Fibroblast of the aortic adventitia (primary cell): Measurements from ENCODE around the gene EFNA4. TPM values are rescaled to one million over a fixed set of nuclear protein-coding genes. Genes with fewer than 3 reads are reported as not detected.

Experiments used
- DNase-seq: peaks from one replicate; pipeline ENCODE4 v3.0.0-alpha.2; 2010; ENCODE audit warnings: low read depth
- H3K4me3 ChIP-seq: 2 replicates; pipeline ENCODE4 v1.5.1; 2011; ENCODE audit warnings: low read depth, mild to moderate bottlenecking, control low read depth, low read length, moderate library complexity
- total RNA-seq: library from RNA; depleted of rRNA; stranded (reverse); fragments of >200 nt; gene quantifications from 2 replicates; pipeline ENCODE4 v1.2.3, GENCODE V29; 2012; ENCODE audit warnings: low replicate concordance
- TF ChIP-seq, protein P1 (sequence below): IDR thresholded peaks from 2 replicates; pipeline ENCODE4 v1.5.1; 2011; ENCODE audit warnings: mild to moderate bottlenecking, low read length, control low read depth, inconsistent platforms; ENCODE audit not compliant: insufficient read depth

EFNA4 gene
- total RNA-seq, 1 donor: 2.4 TPM

DNA sequence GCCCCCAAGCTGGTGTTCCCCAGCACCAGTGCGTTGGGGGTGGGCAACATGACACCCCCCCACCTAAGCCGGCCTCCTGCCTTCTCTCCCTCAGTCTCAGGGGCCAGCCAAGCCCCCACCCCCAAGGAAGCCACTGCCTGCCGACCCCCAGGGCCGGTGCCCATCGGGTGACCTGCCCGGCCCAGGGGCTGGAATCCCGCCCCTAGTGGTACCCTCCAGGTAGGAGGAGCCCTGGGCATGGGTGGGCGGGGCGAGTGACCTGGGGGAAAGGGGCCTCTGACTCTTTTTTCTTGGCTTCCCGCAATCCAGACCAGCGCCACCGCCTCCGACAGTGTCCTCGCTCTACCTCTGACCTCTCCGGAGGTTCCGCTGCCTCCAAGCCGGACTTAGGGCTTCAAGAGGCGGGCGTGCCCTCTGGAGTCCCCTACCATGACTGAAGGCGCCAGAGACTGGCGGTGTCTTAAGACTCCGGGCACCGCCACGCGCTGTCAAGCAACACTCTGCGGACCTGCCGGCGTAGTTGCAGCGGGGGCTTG, 1.3 kb upstream of the EFNA4 start:
- no peak for DNase-seq
- TF ChIP-seq, protein P1, sequence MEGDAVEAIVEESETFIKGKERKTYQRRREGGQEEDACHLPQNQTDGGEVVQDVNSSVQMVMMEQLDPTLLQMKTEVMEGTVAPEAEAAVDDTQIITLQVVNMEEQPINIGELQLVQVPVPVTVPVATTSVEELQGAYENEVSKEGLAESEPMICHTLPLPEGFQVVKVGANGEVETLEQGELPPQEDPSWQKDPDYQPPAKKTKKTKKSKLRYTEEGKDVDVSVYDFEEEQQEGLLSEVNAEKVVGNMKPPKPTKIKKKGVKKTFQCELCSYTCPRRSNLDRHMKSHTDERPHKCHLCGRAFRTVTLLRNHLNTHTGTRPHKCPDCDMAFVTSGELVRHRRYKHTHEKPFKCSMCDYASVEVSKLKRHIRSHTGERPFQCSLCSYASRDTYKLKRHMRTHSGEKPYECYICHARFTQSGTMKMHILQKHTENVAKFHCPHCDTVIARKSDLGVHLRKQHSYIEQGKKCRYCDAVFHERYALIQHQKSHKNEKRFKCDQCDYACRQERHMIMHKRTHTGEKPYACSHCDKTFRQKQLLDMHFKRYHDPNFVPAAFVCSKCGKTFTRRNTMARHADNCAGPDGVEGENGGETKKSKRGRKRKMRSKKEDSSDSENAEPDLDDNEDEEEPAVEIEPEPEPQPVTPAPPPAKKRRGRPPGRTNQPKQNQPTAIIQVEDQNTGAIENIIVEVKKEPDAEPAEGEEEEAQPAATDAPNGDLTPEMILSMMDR: peak; percentile 11
- H3K4me3 ChIP-seq: no peak overlapping the region

DNA sequence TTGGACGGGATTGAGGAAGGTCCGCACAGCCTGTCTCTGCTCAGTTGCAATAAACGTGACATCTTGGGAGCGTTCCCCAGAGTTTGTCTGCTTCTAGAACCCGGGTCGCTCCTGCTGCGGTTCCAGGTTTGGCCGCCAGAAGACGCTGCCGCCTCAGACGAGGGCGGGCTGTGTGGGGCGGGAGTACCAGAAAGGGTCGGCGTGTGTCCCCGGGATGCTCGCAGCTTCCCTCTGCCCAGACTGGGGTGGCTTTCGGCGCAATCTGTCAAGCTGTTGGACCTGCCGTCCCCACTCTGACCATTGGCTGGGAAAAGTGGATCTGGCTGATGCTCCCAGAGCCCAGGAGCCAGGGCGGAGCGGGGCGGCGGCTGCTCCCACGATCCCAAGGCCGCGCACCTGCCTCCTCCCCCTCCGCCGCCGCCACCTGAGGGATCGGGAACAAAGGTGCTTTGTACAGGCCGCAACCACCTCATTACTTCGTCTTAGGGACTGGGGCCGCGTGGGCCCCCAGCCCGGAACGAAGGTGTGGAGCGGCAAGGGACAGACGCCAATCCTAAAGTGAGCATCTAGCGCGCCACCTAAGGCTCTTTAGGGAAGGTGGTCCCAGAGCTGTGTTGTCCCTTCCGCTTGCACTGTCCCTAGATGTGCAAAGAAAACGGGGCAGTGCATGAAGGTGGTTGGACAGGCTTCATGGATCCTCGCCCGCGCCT, 683 bp upstream of the EFNA4 start:
- peak overlapping the region; percentile 95 for H3K4me3 ChIP-seq
- TF ChIP-seq, protein P1: peak; percentile 77
- DNase-seq: no peak

DNA sequence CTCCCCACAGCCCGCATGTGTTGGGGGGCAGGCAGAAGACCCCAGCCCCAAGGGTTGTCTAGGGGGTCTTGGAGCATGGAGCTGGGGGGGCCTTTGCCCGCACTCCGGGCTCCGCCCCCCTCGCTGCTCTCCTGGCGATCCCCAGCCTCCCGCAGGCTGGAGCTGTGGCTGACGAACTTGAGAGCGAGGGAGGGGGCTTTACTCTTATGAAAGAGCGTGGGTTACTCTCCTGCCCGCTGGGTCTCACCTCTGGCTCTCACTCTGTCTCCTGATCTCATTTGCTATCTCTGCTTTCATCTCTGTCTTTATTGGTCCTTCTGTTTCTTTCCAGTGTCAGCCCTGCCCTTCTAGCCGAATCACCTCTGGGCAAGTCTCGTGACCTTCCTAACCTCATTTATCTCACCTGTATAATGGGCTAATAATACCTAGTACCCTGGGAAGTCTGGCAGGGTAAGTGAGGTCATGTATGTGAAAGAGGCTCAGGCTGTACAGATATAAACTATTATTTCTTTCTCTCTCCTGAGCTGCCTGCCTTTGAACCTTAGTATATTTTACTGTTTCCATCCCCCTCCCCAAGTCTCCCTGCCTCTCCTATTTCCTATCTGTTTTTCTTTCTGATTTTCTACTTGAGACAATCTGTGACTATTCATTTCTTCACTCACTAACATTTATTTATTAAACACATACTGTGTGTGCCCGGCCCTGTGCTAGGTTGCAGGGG, 731 bp downstream of the EFNA4 start:
- TF ChIP-seq, protein P1: no peak
- peak; percentile 16 for DNase-seq
- H3K4me3 ChIP-seq: peak overlapping the region; percentile 95

DNA sequence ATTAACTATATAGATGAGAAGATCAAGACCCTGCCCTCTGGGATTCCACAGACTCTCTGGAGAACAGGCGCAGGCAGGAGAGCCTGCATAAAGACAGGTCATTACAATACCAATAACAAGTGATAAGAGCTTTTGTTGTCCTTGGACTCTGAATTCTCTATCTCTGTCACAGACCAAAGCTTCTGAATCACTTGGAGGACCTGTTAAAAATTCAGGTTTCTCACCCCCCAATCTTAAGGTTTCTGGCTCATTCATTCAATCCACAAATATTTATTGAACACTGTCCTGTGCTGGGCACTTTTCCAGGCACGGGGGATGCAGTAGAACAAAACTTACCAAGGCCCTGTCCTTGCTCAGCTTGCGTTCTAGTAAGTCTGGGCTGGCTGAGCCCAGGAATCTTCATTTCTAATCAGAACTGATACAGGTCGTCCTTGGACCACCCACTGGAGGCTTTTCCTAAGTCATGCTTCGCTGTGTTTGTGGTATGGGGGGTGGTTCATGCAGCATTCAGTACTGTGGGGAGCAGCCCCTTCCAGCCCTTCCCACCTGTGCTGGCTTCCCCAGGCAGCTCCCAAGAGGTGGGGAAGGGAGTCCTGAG, 1.4 kb downstream of the EFNA4 start:
- TF ChIP-seq, protein P1: no peak
- DNase-seq: no peak
- no peak overlapping the region for H3K4me3 ChIP-seq

DNA sequence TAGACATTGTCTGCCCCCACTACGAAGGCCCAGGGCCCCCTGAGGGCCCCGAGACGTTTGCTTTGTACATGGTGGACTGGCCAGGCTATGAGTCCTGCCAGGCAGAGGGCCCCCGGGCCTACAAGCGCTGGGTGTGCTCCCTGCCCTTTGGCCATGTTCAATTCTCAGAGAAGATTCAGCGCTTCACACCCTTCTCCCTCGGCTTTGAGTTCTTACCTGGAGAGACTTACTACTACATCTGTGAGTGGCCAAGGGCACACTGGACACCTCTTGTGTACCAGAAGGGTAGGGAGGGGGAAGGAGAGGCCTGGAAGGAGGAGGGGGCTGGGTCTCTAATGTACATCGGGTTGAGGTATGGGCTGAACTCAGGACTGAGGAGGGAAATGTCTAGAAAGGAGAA, 3.2 kb downstream of the EFNA4 start:
- TF ChIP-seq, protein P1: no peak
- no peak for DNase-seq
- H3K4me3 ChIP-seq: no peak overlapping the region

DNA sequence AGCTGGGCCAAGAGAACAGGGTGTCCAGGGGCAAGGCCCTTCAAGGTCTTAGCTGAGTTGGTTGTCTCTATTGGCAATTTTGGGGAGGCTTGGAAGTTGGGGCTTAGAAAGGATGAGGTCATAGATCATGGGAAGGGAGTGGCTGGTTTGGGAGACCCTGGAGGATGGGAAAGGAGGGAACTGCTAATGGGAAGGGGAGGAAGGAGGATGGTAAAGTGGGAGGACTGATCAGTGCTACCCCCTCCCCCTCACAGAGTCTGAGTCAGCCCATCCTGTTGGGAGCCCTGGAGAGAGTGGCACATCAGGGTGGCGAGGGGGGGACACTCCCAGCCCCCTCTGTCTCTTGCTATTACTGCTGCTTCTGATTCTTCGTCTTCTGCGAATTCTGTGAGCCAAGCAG, 5.1 kb downstream of the EFNA4 start:
- TF ChIP-seq, protein P1: no peak
- DNase-seq: no peak
- H3K4me3 ChIP-seq: no peak overlapping the region
